Cardiac muscle cell (in vitro differentiated cells and primary cell): ENCODE results near the gene HIGD2A. TPM values are rescaled to one million over a fixed set of nuclear protein-coding genes. Genes with fewer than 3 reads are reported as not detected.
A peak's percentile ranks its signal among the peaks of the same experiment; 100 is the strongest.

Experiments
- DNase-seq, 2 donors: peaks; one replicate each; pipeline versions ENCODE4 v3.0.0 to v3.0.0-alpha.2; 2010 to 2017; ENCODE audit warnings: low read depth in 1 of 2, low spot score in 1 of 2
- H3K27ac ChIP-seq: fragments of 200-600 bp; sonication (generic); 2 replicates; pipeline ENCODE4 v1.5.1; 2016
- H3K27me3 ChIP-seq: fragments of 200-600 bp; sonication (generic); 2 replicates; pipeline ENCODE4 v1.6.0; 2016; ENCODE audit warnings: control low read depth
- H3K36me3 ChIP-seq: fragments of 200-600 bp; sonication (generic); 2 replicates; pipeline ENCODE4 v1.5.1; 2016; ENCODE audit warnings: control low read depth
- H3K4me1 ChIP-seq: fragments of 200-600 bp; sonication (generic); 2 replicates; pipeline ENCODE4 v1.8.1; 2017; ENCODE audit warnings: low read depth, mild to moderate bottlenecking, mixed run types
- H3K4me3 ChIP-seq: fragments of 200-600 bp; sonication (generic); 2 replicates; pipeline ENCODE4 v1.5.1; 2016; ENCODE audit warnings: mild to moderate bottlenecking
- H3K9me3 ChIP-seq: fragments of 200-600 bp; sonication (generic); 2 replicates; pipeline ENCODE4 v1.5.1; 2017; ENCODE audit warnings: low read depth, mild to moderate bottlenecking, control low read depth
- CTCF ChIP-seq: IDR thresholded peaks from 2 replicates; pipeline ENCODE4 v1.5.1; 2012; ENCODE audit warnings: low read depth, mild to moderate bottlenecking, low read length
- polyA plus RNA-seq: library from polyadenylated mRNA; unstranded; fragments of >200 nt; fragmentation: Nextera tagmentation; extraction: Ambion mirVana; gene quantifications from 2 replicates; pipeline ENCODE4 v1.2.1, GENCODE V29; 2016
- total RNA-seq: library from RNA; depleted of rRNA; stranded (reverse); fragments of >200 nt; gene quantifications from 2 replicates; pipeline ENCODE4 v1.2.3, GENCODE V29; 2016

HIGD2A gene
- total and polyA plus RNA-seq, 2 experiments from 2014 or later, result 203 to 388 TPM

GRCh38 chr5:176429972-176430371, 41.4 kb downstream of the HIGD2A start:
- no peak overlapping the region for H3K4me3 ChIP-seq
- no peaks in the 10 kb centered on the region for H3K9me3 ChIP-seq
- H3K27ac ChIP-seq, result no peak overlapping the region
- no peaks in the 10 kb centered on the region for H3K27me3 ChIP-seq
- no peaks in the 10 kb centered on the region for H3K36me3 ChIP-seq
- H3K4me1 ChIP-seq, result no peaks in the 10 kb centered on the region
- DNase-seq, result no peak
- no peak for TF ChIP-seq CTCF

GRCh38 chr5:176432707-176433106, 44.2 kb downstream of the HIGD2A start:
- DNase-seq, result no peak
- no peak overlapping the region for H3K27ac ChIP-seq
- no peaks in the 10 kb centered on the region for H3K36me3 ChIP-seq
- TF ChIP-seq CTCF, result no peak
- H3K4me1 ChIP-seq, result no peaks in the 10 kb centered on the region
- no peaks in the 10 kb centered on the region for H3K9me3 ChIP-seq
- no peak overlapping the region for H3K4me3 ChIP-seq
- H3K27me3 ChIP-seq, result no peaks in the 10 kb centered on the region

- H3K4me1 ChIP-seq, result peaks cover 6% of the 10 kb centered on the region
- H3K9me3 ChIP-seq, result no peaks in the 10 kb centered on the region
- no peaks in the 10 kb centered on the region for H3K27me3 ChIP-seq
- no peak overlapping the region for H3K4me3 ChIP-seq
- no peak for TF ChIP-seq CTCF
- peak in 1 of 2 donors; percentile 19 for DNase-seq
- no peaks in the 10 kb centered on the region for H3K36me3 ChIP-seq
- H3K27ac ChIP-seq, result no peak overlapping the region
Observed at GRCh38 chr5:176436656-176437055, 48.1 kb downstream of the HIGD2A start.

- Histone ChIP-seq H3K36me3 (no peaks in the 10 kb centered on the region), H3K9me3 (no peaks in the 10 kb centered on the region), H3K27me3 (no peaks in the 10 kb centered on the region), H3K4me1 (peaks cover 11% of the 10 kb centered on the region), H3K4me3 (no peak overlapping the region), H3K27ac (no peak overlapping the region)
- no peak for TF ChIP-seq CTCF
- DNase-seq, result peak in 1 of 2 donors; percentile 78
Observed at GRCh38 chr5:176438959-176439757, 50.6 kb downstream of the HIGD2A start.

Other genes starting within 250 kb of the HIGD2A start
- gene SIMC1, start 150.3 kb upstream of the HIGD2A start, total RNA-seq, result 17.0 and 18.7 TPM in 2 replicates
- 21.4 and 33.1 TPM in 2 replicates for gene SIMC1, start 150.3 kb upstream of the HIGD2A start, polyA plus RNA-seq
- 118 and 160 TPM in 2 replicates for gene KIAA1191, start 27.0 kb upstream of the HIGD2A start, total RNA-seq
- gene KIAA1191, start 27.0 kb upstream of the HIGD2A start, polyA plus RNA-seq, result 125 and 134 TPM in 2 replicates
- gene ARL10, start 23.3 kb upstream of the HIGD2A start, total RNA-seq, result 10.3 and 29.5 TPM in 2 replicates
- 7.8 and 9.6 TPM in 2 replicates for gene ARL10, start 23.3 kb upstream of the HIGD2A start, polyA plus RNA-seq
- gene NOP16, start 153 bp upstream of the HIGD2A start, total RNA-seq, result 11.5 and 18.0 TPM in 2 replicates
- gene NOP16, start 153 bp upstream of the HIGD2A start, polyA plus RNA-seq, result 52.0 and 56.7 TPM in 2 replicates
- 187 and 224 TPM in 2 replicates for gene CLTB, start 27.8 kb downstream of the HIGD2A start, total RNA-seq
- 159 and 222 TPM in 2 replicates for gene CLTB, start 27.8 kb downstream of the HIGD2A start, polyA plus RNA-seq
- gene FAF2, start 59.6 kb downstream of the HIGD2A start, total RNA-seq, result 24.0 and 26.1 TPM in 2 replicates
- gene FAF2, start 59.6 kb downstream of the HIGD2A start, polyA plus RNA-seq, result 29.0 and 29.8 TPM in 2 replicates
- gene RNF44, start 148.7 kb downstream of the HIGD2A start, total RNA-seq, result 45.5 and 77.6 TPM in 2 replicates
- gene RNF44, start 148.7 kb downstream of the HIGD2A start, polyA plus RNA-seq, result 16.1 and 29.1 TPM in 2 replicates
- gene CDHR2, start 160.6 kb downstream of the HIGD2A start, total RNA-seq, result 0.07 and 0.60 TPM in 2 replicates
- 0.59 and 1.4 TPM in 2 replicates for gene CDHR2, start 160.6 kb downstream of the HIGD2A start, polyA plus RNA-seq
- gene GPRIN1, start 221.4 kb downstream of the HIGD2A start, total RNA-seq, result 0.27 and 0.63 TPM in 2 replicates
- gene GPRIN1, start 221.4 kb downstream of the HIGD2A start, polyA plus RNA-seq, result 0.79 TPM in 2 replicates
- 1.6 and 2.4 TPM in 2 replicates for gene SNCB, start 241.8 kb downstream of the HIGD2A start, total RNA-seq
- gene SNCB, start 241.8 kb downstream of the HIGD2A start, polyA plus RNA-seq, result 0.79 and 3.0 TPM in 2 replicates
- gene EIF4E1B, start 241.9 kb downstream of the HIGD2A start, total RNA-seq, result not detected in 2 replicates
- gene EIF4E1B, start 241.9 kb downstream of the HIGD2A start, polyA plus RNA-seq, result not detected in 2 replicates